Left lung (tissue), 10 donors: Measurements from ENCODE around the gene KIAA0753. TPM values are rescaled to one million over a fixed set of nuclear protein-coding genes. Genes with fewer than 3 reads are reported as not detected.
A peak's percentile ranks its signal among the peaks of the same experiment; 100 is the strongest.

Experiments used
- ATAC-seq: fragments of 200-7000 bp; cut with Tn5 transposase; one replicate; pipeline ENCODE4 v1.9.1; 2020; ENCODE audit warnings: moderate library complexity
- DNase-seq, 4 donors: peaks; one replicate each; pipeline ENCODE4 v3.0.0-alpha.2; 2013 to 2020
- H3K27ac ChIP-seq, 2 donors: fragments of 200-600 bp; sonication (generic) in 1 of 2; one replicate each; pipeline versions ENCODE4 v1.5.0 to v1.8.0; 2020 to 2021
- H3K27me3 ChIP-seq, 2 donors: fragments of 200-600 bp; sonication (generic) in 1 of 2; one replicate each; pipeline versions ENCODE4 v1.5.0 to v1.8.0; 2020 to 2021
- H3K36me3 ChIP-seq, 2 donors: fragments of 200-600 bp; sonication (generic) in 1 of 2; one replicate each; pipeline versions ENCODE4 v1.5.0 to v1.8.0; 2020 to 2021
- H3K4me1 ChIP-seq, 2 donors: fragments of 200-600 bp; one replicate each; pipeline ENCODE4 v1.8.0; 2021
- H3K4me3 ChIP-seq, 2 donors: fragments of 200-600 bp; sonication (generic) in 1 of 2; one replicate each; pipeline versions ENCODE4 v1.5.0 to v1.8.0; 2020 to 2021; ENCODE audit warnings: mild to moderate bottlenecking in 1 of 2
- H3K9me3 ChIP-seq, 2 donors: fragments of 200-600 bp; sonication (generic) in 1 of 2; one replicate each; pipeline versions ENCODE4 v1.5.0 to v1.8.0; 2020 to 2021
- CTCF ChIP-seq, 2 donors: fragments of 200-600 bp; sonication (generic) in 1 of 2; IDR thresholded peaks; one replicate each; pipeline versions ENCODE4 v1.5.0 to v1.8.0; 2021; ENCODE audit warnings: antibody characterized with exemption in 2 of 2
- intact Hi-C, 2 donors: fragments of 100-400 bp; cut with DNase I; formaldehyde crosslinking; loops; one replicate each; pipeline versions ENCODE4 v1.11.2 to v1.14.2; 2022
- polyA plus RNA-seq, 6 donors: library from polyadenylated mRNA; unstranded; fragments of 120-200 nt; gene quantifications; one replicate each; pipeline ENCODE4 v1.2.1, GENCODE V29; 2013; ENCODE audit not compliant: insufficient read length in 6 of 6
- total RNA-seq, 2 donors: library from RNA; stranded (reverse); fragmentation: NEBNext Ultra II Directional; extraction: Animal tissue kit (Norgen Biotek cat#: 25700); gene quantifications; one replicate each; pipeline ENCODE4 v1.2.1, GENCODE V29; 2021
- donor health status: DM: no; HTN: yes; CAD: no.
- donor health status: DM: no; HTN: no; CAD: no.

The KIAA0753 gene
- total and polyA plus RNA-seq, 8 donors, result 15.8 to 46.7 (median 37.4) TPM

DNA sequence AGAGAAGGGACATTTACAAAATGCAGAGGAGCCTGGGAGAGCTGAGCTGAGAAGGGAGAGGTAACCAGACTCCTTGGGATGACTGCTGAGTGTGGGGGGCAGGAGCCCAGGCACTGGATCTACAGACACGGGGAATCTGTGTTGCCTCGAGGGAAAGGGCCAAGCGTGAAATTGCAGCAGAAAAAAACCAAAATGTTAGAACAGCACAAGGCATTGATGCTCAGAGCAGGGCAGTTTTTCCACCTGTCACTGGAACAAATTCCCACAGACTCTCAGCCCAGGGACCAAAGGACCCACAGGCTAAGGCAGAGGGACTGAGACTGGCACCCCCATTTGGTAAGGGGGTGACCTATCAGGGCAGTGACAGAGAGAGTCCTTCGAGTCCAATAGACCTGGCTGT, 86.2 kb downstream of the KIAA0753 start:
- H3K27ac ChIP-seq, result no peak overlapping the region
- H3K27me3 ChIP-seq, result peaks cover 15 to 54% of the 10 kb centered on the region in 2 donors
- no peaks in the 10 kb centered on the region for H3K9me3 ChIP-seq
- no peak for ATAC-seq
- no peak for TF ChIP-seq CTCF (IDR thresholded peaks at IDR 0.05)
- H3K4me3 ChIP-seq, result no peak overlapping the region
- peaks cover 4 to 24% of the 10 kb centered on the region in 2 donors for H3K4me1 ChIP-seq
- H3K36me3 ChIP-seq, result no peaks in the 10 kb centered on the region
- intact Hi-C loops, result no loop called here
- peak in 1 of 4 donors; percentile 3 for DNase-seq

- no peak for TF ChIP-seq CTCF (IDR thresholded peaks at IDR 0.05)
- intact Hi-C loops, result no loop called here
- Histone ChIP-seq H3K4me1 (peaks cover 4 to 33% of the 10 kb centered on the region in 2 donors), H3K9me3 (no peaks in the 10 kb centered on the region), H3K4me3 (no peak overlapping the region), H3K36me3 (no peaks in the 10 kb centered on the region), H3K27ac (peak overlapping the region; percentile 71 to 72), H3K27me3 (peaks cover 15 to 36% of the 10 kb centered on the region in 2 donors)
- DNase-seq (peak; percentile 62 to 90 (median 80)), ATAC-seq (peak; percentile 56)
These were observed 88.5 kb downstream of the KIAA0753 start for GRCh38 chr17:6551869-6552531.

- DNase-seq (no peak), ATAC-seq (no peak)
- no peaks in the 10 kb centered on the region for H3K36me3 ChIP-seq
- no peaks in the 10 kb centered on the region for H3K9me3 ChIP-seq
- peak overlapping the region; percentile 71 to 72 for H3K27ac ChIP-seq
- H3K4me3 ChIP-seq, result no peak overlapping the region
- peaks cover 15 to 31% of the 10 kb centered on the region in 2 donors for H3K27me3 ChIP-seq
- intact Hi-C loops, result no loop called here
- no peak for TF ChIP-seq CTCF (IDR thresholded peaks at IDR 0.05)
- peaks cover 4 to 28% of the 10 kb centered on the region in 2 donors for H3K4me1 ChIP-seq
These were observed 89.2 kb downstream of the KIAA0753 start for GRCh38 chr17:6551356-6551755.

DNA sequence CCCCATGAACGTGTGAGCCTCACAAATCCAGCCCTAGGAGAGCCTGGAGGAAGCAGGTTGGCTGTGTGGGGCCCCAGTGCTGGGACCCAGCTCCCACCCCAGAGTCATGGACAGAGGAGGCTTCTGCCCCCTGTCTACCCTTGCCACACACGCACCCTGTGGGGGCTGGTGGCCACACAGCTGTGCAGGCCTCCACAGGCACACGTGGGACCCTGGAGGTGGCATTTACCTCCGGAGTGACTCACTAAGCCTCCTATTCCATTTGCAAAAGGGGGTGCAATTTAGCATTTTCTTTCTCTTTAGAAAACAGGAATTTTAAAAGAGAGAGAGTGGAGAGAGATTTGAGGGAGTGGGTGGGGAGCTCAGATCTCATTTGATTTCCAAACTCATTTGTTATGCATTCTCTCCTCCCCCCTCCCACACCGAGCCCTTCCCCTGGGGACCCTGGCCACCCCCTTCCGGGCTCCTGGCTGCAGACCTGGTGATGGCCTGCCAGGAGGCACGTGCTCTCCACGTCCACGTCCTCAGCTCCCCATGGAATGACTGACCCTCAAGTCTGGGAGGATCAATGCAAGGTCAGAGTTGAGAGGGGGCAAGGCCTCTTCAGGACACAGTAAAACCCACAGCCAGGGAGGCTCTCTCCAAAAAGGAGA, 91.0 kb downstream of the KIAA0753 start:
- Histone ChIP-seq H3K36me3 (no peaks in the 10 kb centered on the region), H3K4me1 (peaks cover 0 to 16% of the 10 kb centered on the region in 2 donors), H3K27me3 (peaks cover under 1 to 13% of the 10 kb centered on the region in 2 donors), H3K4me3 (no peak overlapping the region), H3K27ac (no peak overlapping the region), H3K9me3 (no peaks in the 10 kb centered on the region)
- TF ChIP-seq CTCF (IDR thresholded peaks at IDR 0.05), result no peak
- intact Hi-C loops, result no loop called here
- ATAC-seq (no peak), DNase-seq (peak in 1 of 4 donors; percentile 54)

DNA sequence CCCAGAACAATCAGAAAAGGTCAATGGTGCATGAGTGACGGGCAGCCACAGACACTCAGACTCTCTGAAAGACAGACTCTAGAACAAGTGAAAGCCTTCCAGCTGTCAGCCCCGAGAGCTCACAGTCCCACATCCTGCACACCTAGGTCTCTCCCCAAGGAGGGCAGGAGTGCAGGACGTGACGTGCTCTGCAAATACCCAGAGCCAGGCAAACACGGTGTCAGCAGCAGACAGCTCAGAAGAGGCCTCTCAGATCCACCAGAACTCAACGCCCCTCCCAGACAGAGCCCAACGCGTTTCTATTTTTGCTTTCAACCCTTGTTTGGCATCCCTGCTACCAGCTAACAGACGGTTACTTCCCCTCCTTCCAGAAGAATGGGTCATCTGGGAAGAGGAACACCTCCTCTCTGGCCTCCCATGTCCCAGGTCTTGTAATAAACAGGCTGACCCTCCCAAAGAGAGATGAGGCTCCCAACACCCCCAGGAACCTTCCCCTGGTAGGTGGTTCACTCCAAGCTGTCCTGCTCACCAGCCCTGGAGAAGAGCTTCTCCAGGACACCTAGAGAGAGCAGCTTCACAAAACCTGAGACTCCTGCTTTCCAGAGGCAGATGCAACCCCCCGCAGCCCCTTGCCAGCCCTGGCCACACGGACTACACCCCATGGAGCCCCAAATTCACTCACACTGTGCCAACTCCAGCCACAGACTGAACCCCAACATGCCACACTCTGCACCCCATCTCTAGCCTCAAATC, 91.8 kb downstream of the KIAA0753 start:
- peak in 3 of 4 donors; percentile 17 to 56 (median 46) for DNase-seq
- intact Hi-C loops, result no loop called here
- TF ChIP-seq CTCF (IDR thresholded peaks at IDR 0.05), result no peak

More for the DNA sequence above, 91.8 kb downstream of the KIAA0753 start:
- H3K36me3 ChIP-seq, result no peaks in the 10 kb centered on the region
- peak; percentile 63 for ATAC-seq
- no peak overlapping the region for H3K4me3 ChIP-seq
- no peaks in the 10 kb centered on the region for H3K9me3 ChIP-seq
- H3K27ac ChIP-seq, result no peak overlapping the region
- H3K27me3 ChIP-seq, result peaks cover 0 to 5% of the 10 kb centered on the region in 2 donors
- peaks cover 0 to 16% of the 10 kb centered on the region in 2 donors for H3K4me1 ChIP-seq
